Immature natural killer cell (primary cell): ENCODE measurements around the gene F12. TPM values are rescaled to one million over a fixed set of nuclear protein-coding genes. Genes with fewer than 3 reads are reported as not detected.

Source experiments
- DNase-seq, 3 donors: peaks; one replicate each; pipeline ENCODE4 v3.0.0; 2022; ENCODE audit warnings: mixed read lengths in 1 of 3
- H3K27ac Mint-ChIP-seq, 6 donors: one replicate each; pipeline ENCODE4 v1.8.0; 2020; ENCODE audit warnings: mixed read lengths in 6 of 6, mild to moderate bottlenecking in 5 of 6, inconsistent platforms in 4 of 6, moderate library complexity in 3 of 6
- H3K27me3 Mint-ChIP-seq, 3 donors: one replicate each; pipeline ENCODE4 v1.8.0; 2020 to 2021; ENCODE audit warnings: low read depth in 3 of 3, mild to moderate bottlenecking in 3 of 3, mixed read lengths in 3 of 3, moderate library complexity in 3 of 3, inconsistent platforms in 1 of 3
- H3K36me3 Mint-ChIP-seq, 3 donors: one replicate each; pipeline ENCODE4 v1.8.0; 2020; ENCODE audit warnings: mixed read lengths in 3 of 3, inconsistent platforms in 2 of 3, mild to moderate bottlenecking in 2 of 3
- H3K4me1 Mint-ChIP-seq, 2 donors: one replicate each; pipeline ENCODE4 v1.8.0; 2020; ENCODE audit warnings: inconsistent platforms in 2 of 2, mild to moderate bottlenecking in 2 of 2, mixed read lengths in 2 of 2, moderate library complexity in 1 of 2
- H3K4me3 Mint-ChIP-seq, 5 donors: one replicate each; pipeline ENCODE4 v1.8.0; 2020; ENCODE audit warnings: mild to moderate bottlenecking in 5 of 5, mixed read lengths in 5 of 5, inconsistent platforms in 3 of 5, moderate library complexity in 3 of 5
- H3K9me3 Mint-ChIP-seq, 6 donors: one replicate each; pipeline ENCODE4 v1.8.0; 2020; ENCODE audit warnings: mild to moderate bottlenecking in 6 of 6, mixed read lengths in 6 of 6, inconsistent platforms in 4 of 6, moderate library complexity in 3 of 6
- polyA plus RNA-seq, 3 donors: library from polyadenylated mRNA; unstranded; fragments of 300-500 nt; fragmentation: Illumina TruSeq; gene quantifications; one replicate each; pipeline ENCODE4 v1.2.3, GENCODE V29; 2021

Gene F12
- polyA plus RNA-seq, 3 donors from 2014 or later = 1.3 to 2.3 TPM; not detected in 1

DNA sequence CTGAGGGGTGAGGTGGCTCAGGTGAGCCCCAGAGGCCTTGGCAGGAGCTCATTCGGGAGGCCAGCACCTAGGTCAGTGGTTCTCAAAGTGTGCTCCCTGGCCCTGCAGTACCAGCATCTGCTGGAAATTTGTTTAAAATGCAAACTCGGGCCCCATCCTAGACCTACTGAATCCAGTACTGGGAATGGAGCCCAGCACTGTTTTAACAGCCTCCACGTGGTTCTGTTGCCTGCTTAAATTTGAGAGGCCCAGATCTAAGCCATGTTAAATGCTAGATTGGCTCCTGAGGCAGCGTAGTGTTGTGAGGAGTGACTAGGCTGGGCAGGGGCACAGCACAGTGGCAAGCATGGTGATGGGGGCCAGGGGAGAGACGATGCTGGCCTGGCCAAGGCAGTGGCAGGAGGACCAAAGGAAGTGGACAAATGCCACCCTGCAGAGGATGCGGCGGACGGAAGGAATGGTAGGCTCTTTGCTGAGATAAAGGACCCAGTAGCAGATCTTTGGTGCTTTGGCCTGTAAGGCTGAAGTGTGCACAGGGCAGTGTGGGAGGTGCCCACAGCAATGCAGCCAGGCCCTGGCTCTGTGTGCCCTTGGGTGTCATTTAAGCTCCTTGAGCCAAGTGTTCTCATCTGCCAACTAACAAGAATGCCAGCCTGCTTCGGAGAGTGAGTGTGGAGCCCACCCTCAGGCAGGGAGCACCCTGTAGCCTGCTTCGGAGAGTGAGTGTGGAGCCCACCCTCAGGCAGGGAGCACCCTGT, 41.5 kb upstream of the F12 start:
- peaks cover 23 to 38% (median 31%) of the 10 kb centered on the region in 3 donors for H3K27me3 Mint-ChIP-seq
- no peak for DNase-seq
- no peak overlapping the region for H3K4me3 Mint-ChIP-seq
- H3K9me3 Mint-ChIP-seq = no peaks in the 10 kb centered on the region
- H3K36me3 Mint-ChIP-seq = no peaks in the 10 kb centered on the region
- peak overlapping the region in 1 of 6 donors; percentile 28 for H3K27ac Mint-ChIP-seq
- peaks cover 27 to 38% of the 10 kb centered on the region in 2 donors for H3K4me1 Mint-ChIP-seq

DNA sequence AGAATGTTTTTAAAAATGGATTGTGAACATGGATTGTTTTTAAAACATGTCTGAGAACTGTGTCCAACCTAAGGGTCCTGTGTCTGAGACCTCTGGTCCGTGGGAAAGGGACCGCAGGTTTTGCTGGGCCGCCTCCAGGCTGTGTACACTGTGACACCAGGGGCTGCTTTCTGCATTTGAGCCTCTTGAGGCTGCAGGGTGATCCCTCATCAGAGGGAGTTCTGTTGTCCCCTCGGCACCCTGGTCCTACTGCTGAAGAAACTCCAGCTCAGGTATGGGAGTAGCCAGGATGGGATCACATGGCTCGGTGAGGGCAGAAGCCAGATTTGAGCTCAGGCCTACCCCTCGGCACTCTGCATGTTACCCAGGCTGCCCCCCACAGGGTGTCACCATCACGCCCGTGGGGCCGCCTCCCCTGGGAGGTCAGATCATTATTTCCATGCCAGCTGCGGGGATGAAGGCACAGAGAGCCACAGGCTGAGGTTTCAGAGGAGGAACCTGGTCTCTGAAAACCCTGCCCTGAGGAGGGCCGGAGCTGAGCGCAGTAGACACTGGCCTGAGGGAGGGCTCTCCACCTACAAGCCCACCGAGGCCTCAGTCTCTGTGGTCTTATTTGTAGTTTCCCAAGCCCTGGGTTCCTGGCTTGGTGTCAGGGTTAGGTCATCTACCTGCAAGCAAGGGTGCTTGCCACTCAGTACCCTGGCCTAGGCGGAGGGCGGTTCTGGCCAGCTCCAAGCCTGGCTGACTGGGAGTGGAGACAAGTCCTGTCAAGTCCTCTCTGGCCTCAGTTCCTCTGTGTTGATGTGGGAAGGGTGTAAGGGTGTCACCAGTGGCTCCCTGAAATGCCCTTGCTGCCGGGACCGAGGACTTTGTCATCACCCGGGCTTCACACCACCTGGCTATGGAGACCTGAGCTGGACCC, 40.0 kb upstream of the F12 start:
- Mint-ChIP-seq H3K4me3 (peak overlapping the region in 1 of 5 donors; percentile 9), H3K27me3 (peaks cover 25 to 44% (median 36%) of the 10 kb centered on the region in 3 donors), H3K27ac (peak overlapping the region in 1 of 6 donors; percentile 70), H3K4me1 (peaks cover 40 to 52% of the 10 kb centered on the region in 2 donors), H3K36me3 (no peaks in the 10 kb centered on the region), H3K9me3 (no peaks in the 10 kb centered on the region)
- DNase-seq = no peak

DNA sequence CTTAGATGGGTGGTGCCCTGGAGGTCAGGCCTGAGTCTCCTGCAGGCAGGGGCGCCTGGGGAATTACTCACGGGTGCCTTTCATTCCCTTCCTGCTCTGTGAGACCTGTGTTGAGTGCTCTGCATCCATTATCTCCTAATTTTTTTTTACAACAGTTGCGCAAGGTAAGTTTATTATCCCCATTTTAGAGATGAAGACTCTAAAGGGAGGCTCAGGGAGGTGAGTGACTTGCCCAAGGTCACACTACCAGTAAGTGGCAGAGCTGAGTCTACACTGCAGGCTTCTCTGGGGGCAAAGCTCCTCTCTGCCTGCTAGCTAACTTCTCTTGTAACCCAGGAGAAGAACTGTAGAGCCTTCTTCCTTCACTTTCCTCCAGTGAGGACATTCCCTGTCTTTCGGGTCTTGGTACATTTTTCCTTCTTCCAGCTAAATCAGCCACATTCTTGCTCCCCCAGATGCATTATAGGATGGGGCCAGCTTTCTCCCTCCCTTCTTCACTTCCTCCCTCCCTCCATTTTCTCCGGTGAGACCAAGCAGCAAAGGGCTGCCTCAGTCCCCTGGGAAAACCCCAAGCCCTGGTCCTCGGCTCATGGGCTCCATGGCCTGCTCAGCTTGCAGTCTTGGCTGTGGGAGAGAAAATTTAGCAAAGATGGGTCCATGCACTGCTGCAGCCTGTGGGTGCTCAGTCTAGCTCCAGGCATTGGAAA, 39.0 kb upstream of the F12 start:
- Mint-ChIP-seq H3K36me3 (no peaks in the 10 kb centered on the region), H3K27me3 (peaks cover 21 to 36% (median 26%) of the 10 kb centered on the region in 3 donors), H3K27ac (peak overlapping the region in 4 of 6 donors; percentile 23 to 89 (median 66)), H3K9me3 (no peaks in the 10 kb centered on the region), H3K4me1 (peaks cover 42 to 47% of the 10 kb centered on the region in 2 donors), H3K4me3 (peak overlapping the region; percentile 41 to 86 (median 63))
- no peak for DNase-seq

DNA sequence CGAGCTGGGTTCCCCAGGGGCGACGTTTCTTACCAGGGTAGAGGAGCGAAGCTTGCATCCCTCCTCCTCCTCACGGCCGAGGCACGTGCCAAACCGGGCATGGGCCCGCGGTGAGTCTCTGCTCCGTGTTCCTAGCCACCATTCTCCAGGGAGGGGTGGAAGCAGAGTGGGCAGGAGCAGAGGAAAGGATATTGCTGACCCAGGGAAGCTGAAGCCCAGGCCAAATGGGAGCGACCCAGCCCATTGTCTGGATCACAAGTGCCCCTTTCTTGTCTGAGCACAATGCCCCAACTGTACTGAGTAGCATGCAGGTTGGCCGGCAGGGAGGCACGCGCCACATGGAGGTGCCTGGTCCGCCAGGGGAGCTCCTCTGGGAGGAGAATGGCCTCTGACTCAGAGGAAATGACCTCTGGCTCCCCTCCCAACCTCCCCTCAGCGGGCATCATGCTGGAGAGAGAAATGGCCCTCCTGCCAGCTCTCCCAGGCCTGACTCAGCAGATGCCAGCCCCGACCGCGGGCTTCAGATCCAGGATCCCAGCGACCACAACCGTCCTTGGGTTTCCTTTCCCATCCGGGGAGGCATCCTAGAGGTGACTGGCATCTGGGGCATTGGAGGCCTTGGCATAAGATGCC, 38.4 kb upstream of the F12 start:
- Mint-ChIP-seq H3K36me3 (no peaks in the 10 kb centered on the region), H3K27me3 (peaks cover 21 to 30% (median 21%) of the 10 kb centered on the region in 3 donors), H3K4me1 (peaks cover 39 to 40% of the 10 kb centered on the region in 2 donors), H3K4me3 (peak overlapping the region; percentile 48 to 86 (median 63)), H3K27ac (peak overlapping the region in 4 of 6 donors; percentile 36 to 82 (median 62)), H3K9me3 (no peaks in the 10 kb centered on the region)
- DNase-seq = peak in 2 of 3 donors; percentile 32 to 33

DNA sequence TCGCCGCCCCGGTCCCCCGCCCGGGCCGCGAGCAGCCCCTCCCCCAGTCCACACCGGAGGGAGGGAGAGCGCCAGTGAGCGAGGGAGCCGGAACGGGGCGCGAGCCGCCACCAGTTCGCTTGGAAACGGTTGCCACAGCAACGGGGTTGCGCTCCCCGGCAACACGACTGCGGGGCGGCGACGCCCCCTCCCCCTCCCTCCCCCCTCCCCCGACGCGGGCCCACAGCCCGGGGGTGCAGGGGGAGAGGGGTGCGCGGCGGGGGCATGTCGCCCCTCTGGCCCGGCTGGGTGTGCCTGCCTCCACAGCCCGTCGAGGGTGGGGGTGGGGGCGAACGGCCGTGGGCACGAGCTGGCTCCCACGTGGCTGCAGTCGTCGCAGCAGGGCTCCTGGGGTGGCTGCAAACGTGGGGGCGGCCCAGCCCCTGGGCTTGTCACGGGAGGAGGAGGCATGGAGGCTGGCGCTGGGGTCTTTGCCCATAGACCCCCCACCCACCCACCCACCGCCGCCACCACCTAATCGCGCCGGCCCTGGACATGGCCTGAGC, 37.8 kb upstream of the F12 start:
- peaks cover 0 to 5% (median 0%) of the 10 kb centered on the region in 3 donors for H3K36me3 Mint-ChIP-seq
- H3K4me3 Mint-ChIP-seq = peak overlapping the region in 3 of 5 donors; percentile 42 to 57 (median 48)
- peaks cover 39 to 42% of the 10 kb centered on the region in 2 donors for H3K4me1 Mint-ChIP-seq
- H3K27me3 Mint-ChIP-seq = peaks cover 19 to 28% (median 19%) of the 10 kb centered on the region in 3 donors
- H3K27ac Mint-ChIP-seq = peak overlapping the region in 1 of 6 donors; percentile 82
- no peaks in the 10 kb centered on the region for H3K9me3 Mint-ChIP-seq
- peak; percentile 73 to 81 (median 79) for DNase-seq

DNA sequence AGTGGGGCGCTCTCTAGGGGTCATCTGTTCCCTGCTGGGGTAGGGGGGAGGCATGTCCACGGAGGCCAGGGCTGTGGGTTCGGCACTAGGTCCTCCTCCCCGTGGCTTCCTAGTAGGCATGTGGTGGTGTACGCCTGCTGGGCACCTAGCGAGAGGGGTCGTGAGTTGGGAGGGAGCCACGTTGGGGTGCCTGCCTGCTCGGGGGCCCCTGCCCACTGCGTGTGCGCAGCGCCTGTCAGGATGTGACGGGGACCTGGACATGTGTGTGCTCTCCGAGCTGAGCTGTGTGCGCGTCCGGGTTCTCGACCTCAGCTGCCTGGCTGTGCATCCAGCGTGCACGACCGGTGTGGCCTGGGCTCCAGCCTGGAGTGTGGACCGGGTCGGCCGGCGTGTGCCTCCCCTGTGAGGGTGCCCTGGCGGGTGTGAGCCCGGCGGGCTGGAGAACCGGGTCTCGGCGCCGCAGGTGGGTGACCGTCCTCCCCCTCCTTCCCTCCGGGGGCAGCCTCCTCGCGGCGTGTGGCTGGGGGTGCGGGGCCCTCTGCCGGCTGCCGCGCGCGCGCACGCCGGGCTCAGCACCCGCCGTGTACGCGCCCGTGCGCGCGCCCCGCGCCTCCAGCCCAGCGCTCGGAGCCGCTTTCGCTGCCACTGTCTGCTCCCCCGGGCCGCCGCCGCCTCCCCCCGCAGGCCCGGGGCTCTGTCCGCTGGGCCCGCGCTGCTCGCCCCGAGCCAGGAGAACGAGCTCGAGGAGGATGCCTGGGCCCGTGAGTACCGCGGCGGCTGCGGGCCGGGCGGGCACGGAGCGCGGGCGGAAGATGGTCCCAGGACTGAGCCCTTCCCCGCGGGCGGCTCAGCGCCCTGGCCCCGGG, 37.1 kb upstream of the F12 start, which contains the start of gene PRR7:
Gene PRR7 (plus strand): TSS at position 615 of the 866 bp plus-strand sequence. CDS start 8,254 bp downstream, outside the sequence.
- Mint-ChIP-seq H3K4me3 (peak within 1 kb of the TSS; percentile 75 to 88 (median 85)), H3K4me1 (peaks cover 35 to 42% of the 10 kb centered on the region in 2 donors), H3K27ac (peak within 1 kb of the TSS; percentile 84 to 97 (median 91)), H3K36me3 (peaks cover 0 to 5% (median 0%) of the 10 kb centered on the region in 3 donors), H3K27me3 (peaks cover 14 to 25% (median 16%) of the 10 kb centered on the region in 3 donors), H3K9me3 (no peaks in the 10 kb centered on the region)
- DNase-seq = peak; percentile 82 to 86 (median 85)

DNA sequence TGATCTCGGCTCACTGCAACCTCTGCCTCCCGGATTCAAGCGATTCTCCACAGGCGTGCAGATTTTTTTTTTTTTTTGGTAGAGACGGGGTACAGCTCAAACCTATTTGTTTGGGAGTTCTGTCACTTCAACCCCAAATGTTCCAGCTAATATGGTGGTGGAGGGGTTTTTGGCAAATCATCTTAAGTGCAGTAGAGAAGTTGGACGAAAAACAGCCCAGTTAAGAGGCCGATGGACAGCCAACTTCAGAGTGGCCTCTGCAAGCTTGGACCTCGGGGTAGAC, 36.5 kb upstream of the F12 start:
- Mint-ChIP-seq H3K9me3 (no peaks in the 10 kb centered on the region), H3K4me3 (peak overlapping the region; percentile 75 to 88 (median 85)), H3K4me1 (peaks cover 35 to 42% of the 10 kb centered on the region in 2 donors), H3K27me3 (peaks cover 14 to 23% (median 16%) of the 10 kb centered on the region in 3 donors), H3K27ac (peak overlapping the region; percentile 84 to 97 (median 91)), H3K36me3 (peaks cover 0 to 5% (median 0%) of the 10 kb centered on the region in 3 donors)
- no peak for DNase-seq

DNA sequence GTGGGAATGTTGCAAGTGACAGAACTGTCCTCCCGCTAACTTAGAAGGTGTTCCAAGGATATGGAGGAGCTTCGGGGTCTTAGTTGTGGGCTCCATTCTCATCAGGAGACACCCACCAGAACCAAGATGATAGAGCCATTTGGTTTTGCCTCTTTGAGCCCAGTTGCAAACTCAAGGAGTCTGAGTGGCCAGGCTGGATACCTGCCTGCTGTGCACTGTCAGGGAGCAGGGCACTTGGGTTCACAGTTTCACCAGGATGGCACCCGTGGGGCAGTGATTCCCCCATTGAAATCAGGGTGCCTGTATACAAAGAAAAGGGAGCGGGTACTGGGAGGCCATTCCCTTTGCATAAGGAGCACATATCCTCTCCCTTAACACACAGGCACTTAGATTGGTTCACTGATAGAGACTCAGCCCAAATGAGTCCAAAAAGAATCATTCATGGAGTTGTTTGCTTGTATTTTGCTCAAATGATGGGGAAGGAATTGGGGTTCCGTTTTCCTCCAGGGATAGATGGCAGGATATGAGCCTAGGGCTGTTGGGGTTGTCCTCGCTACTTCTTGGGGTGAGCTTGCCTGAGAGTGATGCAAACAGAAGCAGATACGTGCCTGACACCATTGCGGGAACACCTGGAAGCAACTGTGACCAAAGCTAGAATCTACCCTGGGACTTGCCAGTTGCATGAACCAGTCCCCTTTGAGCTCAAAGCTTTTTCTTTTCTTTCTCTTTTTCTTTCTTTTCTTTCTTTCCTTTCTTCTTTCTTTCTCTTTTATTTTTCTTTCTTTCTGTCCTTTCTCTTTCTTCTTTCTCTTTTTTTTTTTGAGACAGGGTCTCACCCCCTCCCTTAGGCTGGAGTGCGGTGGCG, 35.9 kb upstream of the F12 start:
- Mint-ChIP-seq H3K36me3 (peaks cover 0 to 8% (median 0%) of the 10 kb centered on the region in 3 donors), H3K27me3 (peaks cover 14 to 23% (median 16%) of the 10 kb centered on the region in 3 donors), H3K4me3 (peak overlapping the region; percentile 75 to 88 (median 85)), H3K9me3 (no peaks in the 10 kb centered on the region), H3K4me1 (peaks cover 36 to 42% of the 10 kb centered on the region in 2 donors), H3K27ac (peak overlapping the region; percentile 84 to 97 (median 91))
- DNase-seq = no peak

DNA sequence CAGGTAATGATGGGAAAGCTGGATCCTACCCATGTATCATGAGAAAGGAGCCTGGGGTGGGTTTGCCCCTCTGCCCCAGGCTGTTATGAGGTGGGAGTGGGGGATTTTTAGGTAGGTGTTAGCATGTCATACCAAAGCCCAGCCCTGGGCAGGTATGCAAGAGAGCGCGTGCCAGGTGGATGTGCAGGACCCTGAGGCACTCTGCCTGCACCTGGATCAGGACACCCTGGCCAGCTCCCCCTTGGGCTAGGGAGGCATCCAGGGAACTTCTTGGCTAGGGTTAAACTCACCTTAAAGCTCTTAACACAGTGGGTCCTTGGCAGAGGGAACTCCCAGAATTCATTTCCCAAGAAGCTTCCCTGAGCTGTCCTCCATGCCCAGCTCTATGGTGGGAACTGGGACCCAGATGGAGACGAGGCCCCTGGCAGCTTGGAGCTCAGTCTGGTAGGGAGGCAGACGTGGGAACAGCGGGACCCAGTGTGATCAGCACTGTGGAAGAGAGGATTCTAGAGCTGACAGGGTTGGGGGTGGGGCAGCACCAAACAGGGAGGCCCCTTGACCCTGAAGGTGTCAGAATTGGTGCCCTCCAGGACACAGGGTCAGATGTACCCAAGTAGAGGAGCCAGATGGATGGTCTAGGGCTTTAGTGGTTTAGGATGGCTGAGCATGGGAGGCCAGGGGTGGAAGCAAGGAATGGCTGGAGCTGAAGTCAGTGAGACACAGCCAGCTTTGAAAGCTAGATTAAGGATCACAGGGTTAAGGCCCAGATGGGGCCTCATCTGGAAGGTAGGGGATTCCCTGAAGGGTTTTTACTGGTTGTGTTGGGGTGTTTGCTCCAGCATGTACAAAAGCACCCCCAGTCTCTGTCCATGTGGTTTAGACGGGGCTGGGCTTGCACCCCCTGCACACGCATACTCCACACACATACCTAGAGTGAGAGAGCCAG, 35.0 kb upstream of the F12 start:
- peaks cover 14 to 20% (median 16%) of the 10 kb centered on the region in 3 donors for H3K27me3 Mint-ChIP-seq
- no peaks in the 10 kb centered on the region for H3K9me3 Mint-ChIP-seq
- H3K4me3 Mint-ChIP-seq = peak overlapping the region in 4 of 5 donors; percentile 6 to 88 (median 80)
- no peak for DNase-seq
- peaks cover 45 to 49% of the 10 kb centered on the region in 2 donors for H3K4me1 Mint-ChIP-seq
- H3K27ac Mint-ChIP-seq = peak overlapping the region; percentile 84 to 97 (median 91)
- H3K36me3 Mint-ChIP-seq = peaks cover 4 to 16% (median 7%) of the 10 kb centered on the region in 3 donors
